OCI-LY7 (cell line): ENCODE results near the gene GSX1. TPM values are rescaled to one million over a fixed set of nuclear protein-coding genes. Genes with fewer than 3 reads are reported as not detected.

Source experiments
- BruUV-seq: library from RNA; stranded (reverse); fragments of 400-500 nt; replicated peaks from 2 replicates; lab custom pipeline; 2021; lab: Mats Ljungman, UMichigan
- CTCF ChIA-PET: fragments of 300-600 bp; sonication (Branson Sonifier 250); formaldehyde crosslinking; loops from one replicate; lab custom pipeline; 2022; ENCODE audit warnings: antibody characterized with exemption; ENCODE audit not compliant: unreplicated experiment; lab: Charles Lee
- POLR2A ChIA-PET: fragments of 300-600 bp; sonication (Branson Sonifier 250); formaldehyde crosslinking; loops from one replicate; lab custom pipeline; 2022; ENCODE audit warnings: antibody characterized with exemption; lab: Charles Lee
- DNase-seq: peaks from one replicate; pipeline ENCODE4 v3.0.0-alpha.2; 2015; ENCODE audit warnings: low spot score
- H2AFZ ChIP-seq: fragments of 200-600 bp; sonication (generic), shearing (Covaris generic); 2 replicates; pipeline ENCODE4 v1.6.1; 2014; ENCODE audit warnings: mild to moderate bottlenecking, antibody characterized with exemption, low read length, moderate library complexity
- H3K27ac ChIP-seq: fragments of 200-600 bp; sonication (generic); 2 replicates; pipeline ENCODE4 v1.5.1; 2014; ENCODE audit warnings: mixed run types, low read depth, mild to moderate bottlenecking, moderate library complexity, low read length, inconsistent platforms; ENCODE audit not compliant: poor library complexity, severe bottlenecking
- H3K36me3 ChIP-seq: fragments of 200-600 bp; sonication (generic); 2 replicates; pipeline ENCODE4 v1.6.1; 2014; ENCODE audit warnings: mild to moderate bottlenecking, antibody characterized with exemption, low read length, moderate library complexity, mixed read lengths; ENCODE audit not compliant: insufficient read depth
- H3K4me1 ChIP-seq: fragments of 200-600 bp; sonication (generic); 2 replicates; pipeline ENCODE4 v1.5.1; 2014; ENCODE audit warnings: mild to moderate bottlenecking, low read length; ENCODE audit not compliant: insufficient read depth, poor library complexity, severe bottlenecking
- H3K4me2 ChIP-seq: fragments of 200-600 bp; sonication (generic); 2 replicates; pipeline ENCODE4 v1.6.1; 2014; ENCODE audit warnings: mild to moderate bottlenecking, low read length
- H3K4me3 ChIP-seq: fragments of 200-600 bp; sonication (generic); 2 replicates; pipeline ENCODE4 v1.5.1; 2014; ENCODE audit warnings: mild to moderate bottlenecking, low read depth, low read length; ENCODE audit not compliant: poor library complexity, severe bottlenecking
- H3K79me2 ChIP-seq: fragments of 200-600 bp; sonication (generic); 2 replicates; pipeline ENCODE4 v1.6.1; 2016; ENCODE audit warnings: low read depth, mild to moderate bottlenecking, low read length, moderate library complexity, mixed read lengths; ENCODE audit not compliant: insufficient read depth
- H3K9me2 ChIP-seq: fragments of 200-600 bp; sonication (generic); 2 replicates; pipeline ENCODE4 v1.6.1; 2016; ENCODE audit warnings: mild to moderate bottlenecking, low read length, mixed read lengths; ENCODE audit not compliant: insufficient read depth
- H3K9me3 ChIP-seq: fragments of 200-600 bp; sonication (generic); 2 replicates; pipeline ENCODE4 v1.6.1; 2014; ENCODE audit warnings: mild to moderate bottlenecking, mixed run types, low read length, mixed read lengths
- H4K20me1 ChIP-seq: fragments of 200-600 bp; sonication (generic); 2 replicates; pipeline ENCODE4 v1.6.1; 2014; ENCODE audit warnings: mild to moderate bottlenecking, antibody characterized with exemption, low read length, moderate library complexity, mixed read lengths; ENCODE audit not compliant: insufficient read depth
- EZH2phosphoT487 ChIP-seq: fragments of 200-600 bp; sonication (generic); IDR thresholded peaks from 2 replicates; pipeline ENCODE4 v1.6.1; 2018; ENCODE audit warnings: low read depth, borderline replicate concordance, mild to moderate bottlenecking, mixed run types, antibody characterized with exemption, low read length, moderate library complexity, mixed read lengths
- intact Hi-C: fragments of 100-400 bp; cut with micrococcal nuclease; formaldehyde crosslinking; loops from one replicate; pipeline ENCODE4 v1.10.0; 2022; ENCODE audit not compliant: unreplicated experiment
- total RNA-seq, 2 experiments: library from RNA; depleted of rRNA in 1 of 2; stranded (reverse); fragments of >200 nt in 1 of 2; shearing (Covaris generic) in 1 of 2; gene quantifications; 2 replicates each; pipeline ENCODE4 v1.2.3, GENCODE V29; 2014 to 2022
- TF ChIP-seq, protein P1 (sequence below): fragments of 200-600 bp; sonication (generic); conservative IDR thresholded peaks from 2 replicates; pipeline ENCODE4 v1.5.1; 2014; ENCODE audit warnings: mild to moderate bottlenecking, antibody characterized with exemption, low read length, moderate library complexity, mixed read lengths

GSX1 gene
- total RNA-seq, 2 experiments from 2014 or later: not detected

DNA sequence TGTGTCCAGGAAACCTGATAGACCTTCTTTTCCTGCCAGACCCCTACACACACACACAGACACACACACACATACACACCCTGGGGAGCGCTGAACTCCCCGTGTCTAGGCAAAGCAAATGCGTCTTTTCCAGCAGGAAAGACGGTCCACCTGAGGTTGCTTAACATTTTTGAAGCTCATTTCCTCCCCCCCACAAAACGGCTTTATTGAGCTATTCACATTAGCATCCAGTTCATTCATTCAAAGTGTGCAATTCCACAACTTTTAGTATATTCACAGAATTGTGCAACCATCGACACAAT is 3.4 kb downstream of the GSX1 start:
- POLR2A ChIA-PET: no interaction called here
- H3K9me3 ChIP-seq: no peaks in the 10 kb centered on the region
- BruUV-seq: no TSS peak
- no peaks in the 10 kb centered on the region for H3K9me2 ChIP-seq
- no peak overlapping the region for H3K27ac ChIP-seq
- H3K79me2 ChIP-seq: no peaks in the 10 kb centered on the region
- intact Hi-C loops: no loop called here
- no peaks in the 10 kb centered on the region for H3K36me3 ChIP-seq
- DNase-seq: no peak
- TF ChIP-seq EZH2phosphoT487: no peak
- TF ChIP-seq, protein P1, sequence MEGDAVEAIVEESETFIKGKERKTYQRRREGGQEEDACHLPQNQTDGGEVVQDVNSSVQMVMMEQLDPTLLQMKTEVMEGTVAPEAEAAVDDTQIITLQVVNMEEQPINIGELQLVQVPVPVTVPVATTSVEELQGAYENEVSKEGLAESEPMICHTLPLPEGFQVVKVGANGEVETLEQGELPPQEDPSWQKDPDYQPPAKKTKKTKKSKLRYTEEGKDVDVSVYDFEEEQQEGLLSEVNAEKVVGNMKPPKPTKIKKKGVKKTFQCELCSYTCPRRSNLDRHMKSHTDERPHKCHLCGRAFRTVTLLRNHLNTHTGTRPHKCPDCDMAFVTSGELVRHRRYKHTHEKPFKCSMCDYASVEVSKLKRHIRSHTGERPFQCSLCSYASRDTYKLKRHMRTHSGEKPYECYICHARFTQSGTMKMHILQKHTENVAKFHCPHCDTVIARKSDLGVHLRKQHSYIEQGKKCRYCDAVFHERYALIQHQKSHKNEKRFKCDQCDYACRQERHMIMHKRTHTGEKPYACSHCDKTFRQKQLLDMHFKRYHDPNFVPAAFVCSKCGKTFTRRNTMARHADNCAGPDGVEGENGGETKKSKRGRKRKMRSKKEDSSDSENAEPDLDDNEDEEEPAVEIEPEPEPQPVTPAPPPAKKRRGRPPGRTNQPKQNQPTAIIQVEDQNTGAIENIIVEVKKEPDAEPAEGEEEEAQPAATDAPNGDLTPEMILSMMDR: no peak
- CTCF ChIA-PET: interaction anchor here (0.6 kb wide), 1 partner anchor 424 kb away, joined by 4 read pairs; no protein-coding TSS in a partner anchor
- H3K4me3 ChIP-seq: no peak overlapping the region
- H3K4me2 ChIP-seq: no peak overlapping the region
- no peaks in the 10 kb centered on the region for H4K20me1 ChIP-seq
- H3K4me1 ChIP-seq: no peaks in the 10 kb centered on the region
- no peak overlapping the region for H2AFZ ChIP-seq

DNA sequence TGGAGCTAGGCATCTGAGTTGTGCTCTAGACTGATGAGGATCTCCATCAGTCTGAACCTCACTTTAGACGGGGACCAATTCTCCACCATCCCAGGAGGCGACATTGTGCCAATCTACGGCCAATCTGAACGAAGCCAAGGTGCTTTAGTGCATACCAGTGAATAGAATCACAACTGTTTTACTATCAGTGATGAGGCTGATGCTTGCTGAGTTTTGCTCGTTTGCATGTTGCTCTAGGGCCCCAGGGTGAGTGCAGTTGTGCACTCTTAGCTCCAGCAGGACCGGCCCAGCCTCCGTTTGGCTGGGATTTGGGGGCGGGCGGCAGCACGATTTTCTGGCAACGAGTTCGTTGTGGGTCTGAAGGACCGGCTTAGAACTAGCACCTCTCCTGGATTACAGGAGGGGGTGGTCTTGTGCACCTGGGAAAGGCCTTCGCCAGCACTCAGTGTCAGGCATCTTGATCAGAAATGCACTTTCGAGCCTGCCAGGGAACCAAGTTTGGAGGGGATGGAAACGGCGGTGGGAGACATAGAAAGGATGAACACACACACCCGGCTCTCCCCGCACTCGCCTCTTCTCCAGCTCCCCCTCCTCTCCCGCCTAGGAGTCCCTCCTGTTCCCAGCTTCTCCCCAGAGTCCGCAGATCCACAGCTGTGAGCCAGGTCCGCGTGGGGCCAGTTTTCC is 4.4 kb downstream of the GSX1 start:
- CTCF ChIA-PET: no interaction called here
- Histone ChIP-seq H3K4me1 (no peaks in the 10 kb centered on the region), H3K9me2 (no peaks in the 10 kb centered on the region), H3K36me3 (no peaks in the 10 kb centered on the region), H4K20me1 (no peaks in the 10 kb centered on the region), H2AFZ (no peak overlapping the region), H3K4me2 (no peak overlapping the region), H3K27ac (no peak overlapping the region), H3K9me3 (no peaks in the 10 kb centered on the region), H3K4me3 (no peak overlapping the region), H3K79me2 (no peaks in the 10 kb centered on the region)
- no TSS peak for BruUV-seq
- POLR2A ChIA-PET: no interaction called here
- DNase-seq: no peak
- TF ChIP-seq EZH2phosphoT487: no peak
- TF ChIP-seq, protein P1: no peak
- intact Hi-C loops: no loop called here

DNA sequence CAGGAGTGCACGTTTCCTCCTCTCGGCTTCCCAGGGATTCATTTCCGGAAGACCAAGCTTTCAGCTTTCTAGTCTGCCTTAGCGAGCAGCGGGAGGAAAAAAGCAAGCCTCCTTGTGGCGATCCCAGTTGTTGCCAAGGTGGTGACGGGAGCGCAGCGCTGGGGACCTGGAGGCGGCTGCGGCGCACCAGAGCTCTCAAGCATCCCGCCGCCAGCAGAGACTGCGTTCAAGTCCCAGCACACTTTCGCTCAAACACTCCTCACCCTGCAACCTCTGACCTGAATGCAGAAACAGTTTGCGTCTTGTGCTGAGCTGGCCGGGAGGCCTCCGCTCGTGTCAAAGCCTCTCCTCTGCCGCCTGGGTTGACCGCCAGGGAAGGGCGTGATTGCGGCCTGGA is 4.9 kb downstream of the GSX1 start:
- DNase-seq: no peak
- ChIA-PET POLR2A (interaction anchor here (0.7 kb wide), 1 partner anchor 9 kb away, joined by 3 read pairs; no protein-coding TSS in a partner anchor), CTCF (no interaction called here)
- Histone ChIP-seq H3K4me2 (no peak overlapping the region), H4K20me1 (no peaks in the 10 kb centered on the region), H3K79me2 (no peaks in the 10 kb centered on the region), H3K4me3 (no peak overlapping the region), H3K9me3 (no peaks in the 10 kb centered on the region), H3K27ac (no peak overlapping the region), H3K9me2 (no peaks in the 10 kb centered on the region), H2AFZ (no peak overlapping the region), H3K4me1 (no peaks in the 10 kb centered on the region), H3K36me3 (no peaks in the 10 kb centered on the region)
- intact Hi-C loops: no loop called here
- TF ChIP-seq, protein P1: no peak
- TF ChIP-seq EZH2phosphoT487: no peak
- BruUV-seq: no TSS peak
